Measurements from ENCODE around the gene PARP1.

Gene PARP1

DNA sequence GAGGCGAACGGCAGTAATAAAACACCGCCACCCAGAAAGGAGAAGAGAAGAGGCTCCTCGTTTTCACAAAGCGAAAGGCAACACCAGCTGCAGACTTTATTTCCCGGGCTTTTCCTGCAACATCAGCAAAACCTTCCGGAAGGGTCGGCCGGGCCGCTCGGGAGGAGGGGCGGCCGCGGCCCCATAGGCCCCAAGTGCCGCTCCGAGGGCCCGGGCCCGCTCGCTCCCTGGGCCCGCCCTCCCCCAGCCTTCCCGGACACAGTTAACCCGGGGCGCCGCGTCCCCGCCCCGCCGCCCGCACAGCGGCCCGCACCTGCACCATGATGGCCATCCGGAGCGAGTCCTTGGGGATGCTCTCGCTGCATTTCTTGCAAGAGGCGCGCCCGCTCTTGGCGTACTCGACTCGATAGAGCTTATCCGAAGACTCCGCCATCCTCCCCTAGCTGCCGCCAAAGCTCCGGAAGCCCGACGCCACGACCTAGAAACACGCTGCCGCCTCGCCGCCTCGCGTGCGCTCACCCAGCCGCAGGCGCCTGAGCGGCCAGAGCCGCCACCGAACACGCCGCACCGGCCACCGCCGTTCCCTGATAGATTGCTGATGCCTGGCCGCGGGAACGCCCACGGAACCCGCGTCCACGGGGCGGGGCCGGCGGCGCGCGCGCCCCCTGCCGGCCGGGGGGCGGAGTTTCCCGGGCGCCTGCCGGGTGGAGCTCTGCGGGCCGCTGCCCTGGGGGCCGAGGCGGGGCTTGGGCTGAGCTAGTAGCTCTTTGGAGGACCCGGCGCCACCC is at the start of gene PARP1:
Gene PARP1, minus strand, starts transcription at position 597 of the 788 bp plus-strand sequence. Its CDS starts 164 bp downstream, at position 433.
- Mint-ChIP-seq H3K4me1 (peaks cover 59% of the 10 kb centered on the region), H3K4me3 (peak within 1 kb of the TSS; percentile 93), H3K36me3 (peaks cover 9% of the 10 kb centered on the region), H3K27ac (peak within 1 kb of the TSS; percentile 96), H3K9me3 (no peaks in the 10 kb centered on the region), H3K27me3 (no peaks in the 10 kb centered on the region)
- ATAC-seq: peak; percentile 94

DNA sequence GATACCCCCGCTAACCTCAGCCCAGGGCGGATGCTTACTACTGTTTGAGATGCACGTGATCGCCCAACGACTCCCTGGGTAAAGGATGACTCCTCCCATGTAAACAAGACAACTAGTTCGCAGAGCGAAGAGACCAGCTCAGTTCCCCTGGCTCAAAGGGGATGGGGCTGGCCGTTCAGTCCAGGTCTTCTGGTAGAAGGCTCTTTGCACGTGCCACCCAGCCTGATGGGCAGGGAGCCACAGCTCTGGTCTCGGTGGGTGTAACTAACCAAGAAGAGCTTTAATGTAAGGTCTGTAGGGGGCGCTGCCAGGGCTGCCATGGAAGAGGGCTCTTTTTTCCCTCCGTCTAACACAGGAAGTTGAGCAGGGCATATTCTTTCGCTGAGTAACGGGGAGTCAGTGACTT is 49.4 kb upstream of the PARP1 start:
- Mint-ChIP-seq H3K36me3 (no peaks in the 10 kb centered on the region), H3K4me1 (peaks cover 20% of the 10 kb centered on the region), H3K9me3 (peaks cover 4% of the 10 kb centered on the region), H3K27ac (peak overlapping the region; percentile 23), H3K4me3 (peak overlapping the region; percentile 42), H3K27me3 (peaks cover 42% of the 10 kb centered on the region)
- no peak for ATAC-seq

DNA sequence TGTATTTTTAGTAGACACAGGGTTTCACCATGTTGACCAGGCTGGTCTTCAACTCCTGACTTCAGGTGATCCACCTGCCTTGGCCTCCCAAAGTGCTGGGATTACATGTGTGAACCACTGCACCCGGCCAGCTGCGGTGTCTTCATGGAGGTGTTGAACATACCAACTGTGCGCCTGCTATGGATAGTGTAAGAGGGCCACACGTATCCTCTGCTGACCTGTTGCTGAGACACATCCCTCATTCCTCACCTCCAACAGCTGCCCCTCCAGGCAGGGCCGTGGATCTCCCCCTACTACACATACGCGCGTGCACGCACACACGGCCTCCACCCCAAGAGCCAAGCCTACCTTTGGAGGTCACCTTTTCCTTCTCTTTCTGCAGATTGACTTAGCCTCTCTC is 48.0 kb upstream of the PARP1 start:
- no peaks in the 10 kb centered on the region for H3K36me3 Mint-ChIP-seq
- peaks cover 33% of the 10 kb centered on the region for H3K27me3 Mint-ChIP-seq
- ATAC-seq: no peak
- H3K4me1 Mint-ChIP-seq: peaks cover 20% of the 10 kb centered on the region
- no peak overlapping the region for H3K27ac Mint-ChIP-seq
- H3K9me3 Mint-ChIP-seq: no peaks in the 10 kb centered on the region
- H3K4me3 Mint-ChIP-seq: no peak overlapping the region

DNA sequence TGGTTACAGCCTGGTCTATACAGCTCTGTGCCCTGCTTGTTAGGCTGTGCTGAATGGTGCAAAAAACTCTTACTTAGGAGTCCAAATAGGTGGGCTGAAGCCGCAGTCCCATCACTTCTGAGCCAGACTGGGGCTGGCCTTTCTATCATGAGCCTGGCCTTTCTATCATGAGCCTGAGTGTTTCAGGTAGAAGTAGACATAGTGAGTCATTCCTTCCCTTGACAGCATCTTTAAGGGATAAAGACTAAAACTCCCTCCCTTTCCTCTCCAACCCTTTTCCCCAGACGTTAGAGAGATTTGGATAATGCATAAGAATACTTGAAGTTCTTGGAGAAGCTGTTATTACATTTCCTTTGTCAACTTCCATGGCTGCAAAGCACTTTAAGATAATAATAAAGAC is 46.5 kb upstream of the PARP1 start:
- H3K9me3 Mint-ChIP-seq: no peaks in the 10 kb centered on the region
- no peak overlapping the region for H3K4me3 Mint-ChIP-seq
- no peaks in the 10 kb centered on the region for H3K36me3 Mint-ChIP-seq
- no peak overlapping the region for H3K27ac Mint-ChIP-seq
- ATAC-seq: no peak
- H3K4me1 Mint-ChIP-seq: peaks cover 20% of the 10 kb centered on the region
- H3K27me3 Mint-ChIP-seq: peaks cover 26% of the 10 kb centered on the region

DNA sequence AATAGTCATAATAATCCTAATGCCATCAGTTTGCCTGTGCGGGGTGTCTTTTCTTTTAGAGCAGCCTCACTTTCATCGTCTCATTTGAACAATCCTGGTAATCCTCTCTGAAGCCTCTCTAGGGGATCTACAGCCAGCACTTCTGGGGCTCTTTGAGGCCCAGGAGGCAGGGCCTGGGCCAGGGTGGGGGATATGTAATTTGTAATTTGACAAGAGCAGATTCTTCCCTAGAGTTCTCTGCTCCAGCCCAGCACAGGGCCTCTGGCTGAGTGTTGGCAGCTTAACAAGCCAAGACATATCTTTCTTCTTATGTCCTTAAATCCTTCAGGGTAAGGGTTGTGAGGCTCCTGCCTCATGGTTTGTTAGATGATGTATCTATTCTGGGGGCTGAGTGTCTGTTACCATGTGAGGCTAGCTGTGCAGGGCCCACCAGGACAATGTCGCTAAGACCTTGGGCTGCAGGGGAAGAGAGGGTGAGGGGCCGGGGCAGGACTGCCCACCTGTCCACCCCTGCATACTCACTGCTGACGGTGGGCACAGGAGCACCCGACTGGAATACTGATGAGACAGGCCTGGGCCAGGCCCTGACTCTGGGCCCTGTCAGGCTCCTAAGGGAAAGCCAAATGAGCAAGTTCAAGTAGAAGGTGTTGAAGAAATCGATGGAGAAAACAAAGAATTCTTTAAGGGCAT is 45.3 kb upstream of the PARP1 start:
- Mint-ChIP-seq H3K27me3 (peaks cover 24% of the 10 kb centered on the region), H3K4me1 (peaks cover 20% of the 10 kb centered on the region), H3K4me3 (no peak overlapping the region)

DNA sequence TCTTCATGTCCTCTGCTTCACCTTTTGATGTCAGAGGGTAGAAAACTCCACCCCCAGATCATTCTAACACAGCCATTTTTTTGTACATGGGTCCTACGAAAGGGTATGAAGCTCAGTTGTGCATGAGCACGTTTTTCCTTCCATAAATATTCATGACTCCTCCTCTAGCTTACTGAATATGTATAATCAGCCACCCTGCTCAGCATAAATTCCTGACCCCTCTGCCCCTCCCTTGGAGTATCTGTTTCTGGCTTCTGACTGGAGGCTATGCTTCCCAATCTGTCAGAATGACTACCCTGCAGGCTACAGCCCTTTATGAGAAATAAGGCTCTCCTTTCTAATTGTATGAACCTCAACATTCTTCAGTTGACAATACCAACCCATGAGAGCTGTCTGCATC is 42.8 kb upstream of the PARP1 start:
- no peak for ATAC-seq
- Mint-ChIP-seq H3K9me3 (no peaks in the 10 kb centered on the region), H3K27me3 (peaks cover 2% of the 10 kb centered on the region), H3K4me3 (no peak overlapping the region), H3K36me3 (no peaks in the 10 kb centered on the region), H3K4me1 (peaks cover 20% of the 10 kb centered on the region), H3K27ac (no peak overlapping the region)

More for the DNA sequence above, 45.3 kb upstream of the PARP1 start:
- Mint-ChIP-seq H3K9me3 (no peaks in the 10 kb centered on the region), H3K36me3 (no peaks in the 10 kb centered on the region), H3K27ac (no peak overlapping the region)
- ATAC-seq: no peak

- no peaks in the 10 kb centered on the region for H3K36me3 Mint-ChIP-seq
- no peaks in the 10 kb centered on the region for H3K9me3 Mint-ChIP-seq
- no peak overlapping the region for H3K4me3 Mint-ChIP-seq
- no peak for ATAC-seq
- no peaks in the 10 kb centered on the region for H3K27me3 Mint-ChIP-seq
- no peak overlapping the region for H3K27ac Mint-ChIP-seq
- peaks cover 29% of the 10 kb centered on the region for H3K4me1 Mint-ChIP-seq
These were observed 41.9 kb upstream of the PARP1 start for GRCh38 chr1:226449823-226450222.

DNA sequence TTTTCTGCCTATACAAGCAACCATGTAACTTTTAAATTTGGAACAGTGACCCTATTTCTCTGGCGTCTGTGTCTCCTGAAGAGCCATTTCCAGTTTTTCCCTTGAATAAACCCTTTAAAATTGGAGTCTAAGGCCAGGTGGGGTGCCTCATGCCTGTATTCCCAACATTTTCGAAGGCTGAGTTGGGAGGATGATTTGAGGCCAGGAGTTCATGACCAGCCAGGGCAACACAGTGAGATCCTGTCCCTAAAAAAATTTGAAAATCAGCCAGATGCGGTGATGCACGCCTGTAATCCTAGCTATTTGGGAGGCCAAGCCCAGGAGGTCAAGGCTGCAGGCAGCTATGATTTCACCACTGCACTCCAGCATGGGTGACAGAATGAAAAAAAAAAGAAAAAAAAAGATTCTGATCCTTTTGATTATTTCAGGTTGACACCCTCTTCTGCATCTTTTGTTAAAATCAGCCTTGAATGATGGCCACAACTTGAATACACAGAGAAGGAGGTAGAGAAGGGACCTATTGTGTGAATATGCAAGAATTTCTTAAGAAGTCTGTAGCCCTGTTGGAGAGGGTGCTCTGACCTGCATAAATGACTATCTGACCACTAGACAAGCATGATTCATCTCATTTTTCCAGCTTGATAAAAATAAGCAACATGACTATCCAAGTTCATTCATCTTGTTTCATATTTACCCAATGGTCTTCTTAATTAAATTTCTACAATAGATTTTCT is 40.2 kb upstream of the PARP1 start:
- H3K4me1 Mint-ChIP-seq: peaks cover 27% of the 10 kb centered on the region
- H3K27ac Mint-ChIP-seq: no peak overlapping the region
- H3K27me3 Mint-ChIP-seq: no peaks in the 10 kb centered on the region
- no peaks in the 10 kb centered on the region for H3K9me3 Mint-ChIP-seq
- H3K36me3 Mint-ChIP-seq: no peaks in the 10 kb centered on the region
- no peak overlapping the region for H3K4me3 Mint-ChIP-seq
- no peak for ATAC-seq

DNA sequence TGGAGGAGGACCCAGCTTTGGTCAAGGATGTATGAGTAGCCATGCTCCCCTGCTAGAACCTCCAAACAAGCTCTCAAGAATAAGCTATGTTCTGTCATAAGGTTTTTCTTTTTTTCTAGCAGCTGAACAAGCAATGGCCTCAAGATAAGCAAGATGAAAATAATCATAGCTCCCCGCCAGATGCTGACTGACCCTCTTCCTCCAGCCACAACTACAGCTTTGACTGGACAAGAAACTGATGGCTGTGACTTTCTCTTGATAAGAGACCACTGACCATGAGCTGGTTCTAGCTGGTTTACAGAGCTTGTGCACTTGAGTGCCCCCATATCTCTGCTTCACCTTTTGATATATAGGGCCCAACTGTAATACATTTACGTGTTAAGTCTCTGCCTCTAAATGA is 38.2 kb upstream of the PARP1 start:
- Mint-ChIP-seq H3K9me3 (no peaks in the 10 kb centered on the region), H3K4me1 (peaks cover 27% of the 10 kb centered on the region), H3K36me3 (no peaks in the 10 kb centered on the region), H3K27me3 (no peaks in the 10 kb centered on the region), H3K27ac (peak overlapping the region; percentile 72), H3K4me3 (no peak overlapping the region)
- no peak for ATAC-seq

DNA sequence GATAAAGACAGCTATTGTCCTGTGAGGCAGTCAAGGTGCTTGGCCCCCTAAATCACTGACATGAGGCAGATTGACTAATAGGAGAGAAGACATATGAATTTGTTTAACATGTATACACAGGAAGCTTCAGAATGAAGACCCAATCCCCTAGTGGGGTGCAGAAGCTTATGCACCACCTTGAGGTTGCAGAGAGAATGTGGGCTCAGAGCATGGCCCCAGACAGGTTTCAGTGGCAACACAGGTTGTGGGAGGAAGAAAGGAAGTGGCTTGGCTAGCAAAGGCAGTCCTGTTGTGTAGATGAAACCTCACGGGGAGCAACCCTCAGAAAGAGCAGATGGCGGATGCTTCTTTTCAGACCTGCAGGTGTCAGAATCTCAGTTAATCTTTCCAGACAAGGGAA is 37.0 kb upstream of the PARP1 start:
- H3K36me3 Mint-ChIP-seq: no peaks in the 10 kb centered on the region
- peaks cover 27% of the 10 kb centered on the region for H3K4me1 Mint-ChIP-seq
- H3K27me3 Mint-ChIP-seq: no peaks in the 10 kb centered on the region
- H3K27ac Mint-ChIP-seq: peak overlapping the region; percentile 72
- no peaks in the 10 kb centered on the region for H3K9me3 Mint-ChIP-seq
- H3K4me3 Mint-ChIP-seq: peak overlapping the region; percentile 3
- peak; percentile 100 for ATAC-seq

DNA sequence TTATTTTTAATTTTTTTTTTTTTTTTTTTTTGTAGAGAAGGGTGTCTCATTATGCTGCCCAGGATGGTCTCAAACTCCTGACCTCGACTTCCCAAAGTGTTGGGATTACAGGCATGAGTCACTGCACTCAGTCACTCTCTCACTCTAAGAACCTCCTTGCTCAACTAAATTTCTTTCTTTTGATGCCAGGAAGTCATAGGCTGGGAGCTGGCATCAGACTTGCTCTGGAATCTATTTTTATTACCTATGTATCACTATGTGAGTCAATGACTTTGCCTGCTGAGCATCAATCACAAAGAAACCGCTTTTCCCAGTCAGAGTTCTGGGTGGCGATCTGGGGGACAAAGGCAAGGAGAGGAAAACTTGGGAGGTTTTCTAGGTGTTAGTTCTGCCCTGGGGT is 35.5 kb upstream of the PARP1 start:
- H3K4me3 Mint-ChIP-seq: no peak overlapping the region
- ATAC-seq: no peak
- H3K36me3 Mint-ChIP-seq: no peaks in the 10 kb centered on the region
- H3K27ac Mint-ChIP-seq: no peak overlapping the region
- no peaks in the 10 kb centered on the region for H3K27me3 Mint-ChIP-seq
- H3K9me3 Mint-ChIP-seq: no peaks in the 10 kb centered on the region
- peaks cover 27% of the 10 kb centered on the region for H3K4me1 Mint-ChIP-seq

DNA sequence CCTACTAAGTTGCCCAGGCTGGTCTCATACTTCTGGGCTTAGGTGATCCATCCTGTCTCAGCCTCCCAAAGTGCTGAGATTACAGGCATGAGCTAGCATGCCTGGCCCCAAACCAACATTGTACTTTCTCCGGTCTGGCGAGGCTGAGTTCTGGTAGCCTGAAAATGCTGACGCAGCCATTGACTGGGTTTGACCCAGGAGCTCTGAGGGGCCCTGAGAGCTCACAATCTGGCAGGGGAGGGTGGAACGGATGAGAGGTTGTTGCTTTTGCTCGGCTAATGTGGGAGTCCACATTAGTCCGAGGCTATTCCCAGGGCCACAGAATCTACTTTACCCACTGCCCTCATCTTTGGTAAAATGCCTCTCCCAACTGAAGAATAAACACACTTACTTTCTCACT is 35.1 kb upstream of the PARP1 start:
- Mint-ChIP-seq H3K27me3 (no peaks in the 10 kb centered on the region), H3K9me3 (no peaks in the 10 kb centered on the region), H3K27ac (no peak overlapping the region)

DNA sequence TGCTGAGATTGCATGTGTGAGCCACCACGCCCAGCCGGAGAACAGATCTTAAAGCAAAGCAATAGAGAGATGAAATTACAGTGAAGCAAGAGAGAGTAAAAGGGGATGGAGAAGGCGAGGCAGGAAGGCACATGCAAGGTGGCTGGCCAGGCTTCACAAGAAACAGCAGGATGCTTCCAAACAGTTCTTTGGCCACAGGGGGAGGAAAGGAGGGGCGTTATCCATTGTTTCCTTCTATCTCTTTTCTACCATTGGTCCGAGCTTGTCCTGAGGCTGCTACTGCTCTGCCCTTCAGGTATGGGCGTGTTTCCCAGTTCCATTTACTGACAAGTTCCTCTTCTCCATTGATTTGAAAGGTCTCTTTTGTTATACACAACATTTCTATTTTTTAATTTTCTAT is 33.7 kb upstream of the PARP1 start:
- no peak for ATAC-seq
- Mint-ChIP-seq H3K4me1 (peaks cover 40% of the 10 kb centered on the region), H3K9me3 (no peaks in the 10 kb centered on the region), H3K4me3 (no peak overlapping the region), H3K36me3 (no peaks in the 10 kb centered on the region), H3K27me3 (no peaks in the 10 kb centered on the region), H3K27ac (no peak overlapping the region)

More for the DNA sequence above, 35.1 kb upstream of the PARP1 start:
- no peaks in the 10 kb centered on the region for H3K36me3 Mint-ChIP-seq
- peaks cover 27% of the 10 kb centered on the region for H3K4me1 Mint-ChIP-seq
- no peak overlapping the region for H3K4me3 Mint-ChIP-seq
- ATAC-seq: no peak

DNA sequence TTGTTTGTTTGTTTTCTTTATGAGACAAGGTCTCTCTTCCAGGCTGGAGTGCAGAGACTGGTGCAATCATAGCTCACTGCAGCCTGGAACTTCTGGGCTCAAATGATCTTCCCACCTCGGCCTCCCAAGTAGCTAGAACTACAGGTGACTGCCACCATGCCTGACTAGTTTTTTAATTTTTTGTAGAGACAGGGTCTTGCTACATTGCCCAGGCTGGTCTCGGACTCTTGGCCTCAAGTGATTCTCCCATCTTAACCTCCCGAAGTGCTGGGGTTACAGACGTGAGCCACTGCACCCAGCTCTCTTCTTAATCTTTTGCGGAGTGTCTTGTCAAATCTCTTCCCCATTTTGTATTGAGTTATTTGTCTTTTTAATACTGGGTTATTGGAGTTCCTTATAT is 32.6 kb upstream of the PARP1 start:
- Mint-ChIP-seq H3K9me3 (no peaks in the 10 kb centered on the region), H3K4me1 (peaks cover 36% of the 10 kb centered on the region), H3K36me3 (no peaks in the 10 kb centered on the region), H3K27me3 (no peaks in the 10 kb centered on the region), H3K27ac (no peak overlapping the region), H3K4me3 (no peak overlapping the region)
- no peak for ATAC-seq

- H3K4me3 Mint-ChIP-seq: no peak overlapping the region
- H3K36me3 Mint-ChIP-seq: no peaks in the 10 kb centered on the region
- peaks cover 31% of the 10 kb centered on the region for H3K4me1 Mint-ChIP-seq
- ATAC-seq: no peak
- no peak overlapping the region for H3K27ac Mint-ChIP-seq
- no peaks in the 10 kb centered on the region for H3K9me3 Mint-ChIP-seq
- no peaks in the 10 kb centered on the region for H3K27me3 Mint-ChIP-seq
These were observed 30.1 kb upstream of the PARP1 start for GRCh38 chr1:226438007-226438406.

All from stimulated activated memory B cell treated with anti-CD40 and anti-IgM and Interleukin-4, amounts not matched to agents 10 μg/mL and 1 μg/mL and 100 μg/mL, for 72 hours (primary cell).